Measurements from ENCODE around the gene KIF27.
"Not testable (repeated sequence)": the region's sequence is repeated elsewhere in the genome, so short reads cannot be mapped to it uniquely, and the experiment has no call there.

The KIF27 gene

GRCh38 chr9:83920927-83921707, at the start of gene KIF27:
KIF27 (minus strand) TSS chr9:83921432; CDS start chr9:83915591, 5,841 bp downstream.
- peak; percentile 87 for DNase-seq (ENCODE audit: low read depth, low spot score)

- DNase-seq (ENCODE audit: low read depth, low spot score): no peak
These were observed 48.4 kb upstream of the KIF27 start for GRCh38 chr9:83969602-83970001.

GRCh38 chr9:83967073-83967472, 45.8 kb upstream of the KIF27 start:
- no peak for DNase-seq (ENCODE audit: low read depth, low spot score)

- no peak for DNase-seq (ENCODE audit: low read depth, low spot score)
These were observed 45.0 kb upstream of the KIF27 start for GRCh38 chr9:83966209-83966582.

GRCh38 chr9:83965350-83966208, 44.3 kb upstream of the KIF27 start:
- no peak for DNase-seq (ENCODE audit: low read depth, low spot score)

- no peak for DNase-seq (ENCODE audit: low read depth, low spot score)
These were observed 43.7 kb upstream of the KIF27 start for GRCh38 chr9:83964973-83965349.

GRCh38 chr9:83962165-83962564, 40.9 kb upstream of the KIF27 start:
- no peak for DNase-seq (ENCODE audit: low read depth, low spot score)

GRCh38 chr9:83960991-83961390, 39.8 kb upstream of the KIF27 start:
- no peak for DNase-seq (ENCODE audit: low read depth, low spot score)

GRCh38 chr9:83959061-83959460, 37.8 kb upstream of the KIF27 start:
- no peak for DNase-seq (ENCODE audit: low read depth, low spot score)

GRCh38 chr9:83957248-83957513, 35.9 kb upstream of the KIF27 start:
- no peak for DNase-seq (ENCODE audit: low read depth, low spot score)

- DNase-seq (ENCODE audit: low read depth, low spot score): peak; percentile 38
These were observed 35.4 kb upstream of the KIF27 start for GRCh38 chr9:83956436-83957247.

- no peak for DNase-seq (ENCODE audit: low read depth, low spot score)
These were observed 34.8 kb upstream of the KIF27 start for GRCh38 chr9:83956086-83956435.

- not testable (repeated sequence) for DNase-seq (ENCODE audit: low read depth, low spot score)
These were observed 26.9 kb upstream of the KIF27 start for GRCh38 chr9:83948096-83948495.

GRCh38 chr9:83940590-83941303, 19.5 kb upstream of the KIF27 start:
- DNase-seq (ENCODE audit: low read depth, low spot score): no peak

- DNase-seq (ENCODE audit: low read depth, low spot score): peak; percentile 23
These were observed 16.7 kb upstream of the KIF27 start for GRCh38 chr9:83937861-83938455.

GRCh38 chr9:83936523-83936922, 15.3 kb upstream of the KIF27 start:
- DNase-seq (ENCODE audit: low read depth, low spot score): no peak

GRCh38 chr9:83935276-83935935, 14.2 kb upstream of the KIF27 start:
- DNase-seq (ENCODE audit: low read depth, low spot score): no peak

- DNase-seq (ENCODE audit: low read depth, low spot score): no peak
These were observed 13.5 kb upstream of the KIF27 start for GRCh38 chr9:83934569-83935275.

- no peak for DNase-seq (ENCODE audit: low read depth, low spot score)
These were observed 12.6 kb upstream of the KIF27 start for GRCh38 chr9:83933790-83934189.

- no peak for DNase-seq (ENCODE audit: low read depth, low spot score)
These were observed 11.6 kb upstream of the KIF27 start for GRCh38 chr9:83932851-83933250.

Measured in activated CD4-positive, CD25-positive, alpha-beta regulatory T cell treated with anti-CD3 and anti-CD28 coated beads, Interleukin-2, amount 50 U/mL, for 16 hours (primary cell).